ENCODE results near the gene EFNA5.

Gene EFNA5

DNA sequence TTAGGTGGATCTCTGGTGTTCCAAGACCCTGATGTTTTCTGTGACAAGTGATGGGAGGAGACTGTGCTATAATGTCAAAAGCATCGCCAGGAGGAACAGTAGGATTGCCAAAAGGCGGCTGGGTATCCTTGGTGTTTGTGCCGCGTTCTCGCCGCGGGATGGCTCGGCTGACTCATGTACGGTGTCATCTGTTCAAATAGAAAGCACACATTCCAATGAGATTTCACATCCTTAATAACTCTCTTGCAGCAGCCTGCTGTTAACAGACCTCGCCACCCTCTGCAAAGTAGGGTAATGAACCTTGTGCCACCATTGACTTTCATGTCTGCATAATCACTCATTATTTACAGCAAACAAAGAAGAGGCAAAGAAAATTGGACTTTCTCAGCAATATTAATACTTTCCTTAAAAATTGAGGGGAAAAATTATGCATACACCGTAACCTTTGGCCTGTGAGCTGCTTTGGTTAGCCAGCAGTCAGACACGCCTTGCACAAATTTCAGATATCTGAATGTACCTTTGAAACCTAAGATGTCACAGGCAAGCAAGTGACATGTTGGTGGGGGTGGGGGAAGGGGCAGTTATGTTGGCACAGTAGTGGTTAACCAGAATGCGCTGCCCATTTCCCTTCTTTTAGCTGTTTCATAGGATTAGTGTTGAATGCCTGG, 289.4 kb downstream of the EFNA5 start:
- peak; percentile 90 for DNase-seq

DNA sequence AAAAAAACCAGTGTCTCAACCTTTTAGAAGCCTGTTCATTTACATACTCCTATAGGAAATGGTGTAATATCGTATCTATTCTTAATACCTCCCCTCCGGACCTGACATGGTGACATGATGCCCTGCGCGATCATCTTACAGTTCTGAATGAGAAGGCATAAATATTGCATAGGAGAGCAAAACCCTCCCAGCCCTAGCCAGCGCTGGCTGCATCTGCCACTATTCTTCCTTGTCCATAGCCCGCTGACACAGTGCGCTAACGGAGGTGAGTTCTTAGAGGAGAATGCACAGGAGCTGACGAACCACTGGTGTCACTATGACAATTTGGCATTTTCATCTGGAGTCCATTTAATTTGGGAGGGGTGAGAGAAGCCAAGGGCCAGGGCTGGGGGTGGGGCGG, 290.1 kb downstream of the EFNA5 start:
- DNase-seq = no peak

DNA sequence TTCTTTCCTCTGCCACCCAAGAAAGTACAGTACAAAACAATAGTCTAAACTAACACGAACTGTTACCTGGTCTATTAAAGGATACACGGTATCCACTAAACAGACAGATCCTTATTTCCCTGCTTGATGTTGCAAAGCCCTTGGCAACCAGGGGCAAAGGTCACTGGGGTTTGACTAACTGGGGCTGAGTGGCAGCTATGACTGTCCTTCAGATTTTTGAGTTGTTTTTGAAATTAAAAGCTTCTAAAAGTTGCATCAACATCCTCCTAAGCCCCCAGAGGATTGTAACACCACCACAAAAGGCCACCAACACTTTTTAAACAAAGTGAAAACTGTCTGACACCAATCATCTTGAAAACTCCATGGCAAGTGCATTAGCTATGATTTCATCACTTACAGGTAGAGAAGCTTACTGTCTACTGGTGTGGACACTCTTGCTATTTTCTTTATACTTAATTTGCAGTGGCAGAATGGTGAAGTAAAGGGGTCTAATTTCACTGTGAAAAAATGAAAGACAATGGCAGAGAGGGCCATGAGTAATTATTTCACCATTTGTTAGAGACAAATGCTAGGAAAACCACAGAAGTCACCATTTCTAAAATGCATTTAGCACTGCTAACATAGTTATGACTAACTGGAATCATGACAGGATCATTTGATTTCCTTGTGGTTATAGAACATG, 292.4 kb downstream of the EFNA5 start:
- DNase-seq = no peak

DNA sequence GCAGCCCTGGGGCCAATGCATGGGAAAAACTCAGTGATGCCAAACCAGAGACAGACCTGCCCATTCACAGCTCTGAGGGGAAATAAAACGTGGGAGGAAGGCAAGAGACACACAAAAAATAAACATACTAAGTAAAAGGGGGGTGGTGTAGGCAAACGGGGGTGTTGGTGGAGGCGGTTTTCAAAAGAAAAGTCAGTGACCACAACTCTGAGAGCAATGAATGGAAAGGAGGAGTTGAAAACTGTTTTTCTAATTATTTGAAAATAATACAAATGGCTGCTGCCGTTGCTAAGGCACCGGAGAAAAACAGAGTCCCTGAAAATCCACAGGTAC, 293.5 kb downstream of the EFNA5 start:
- DNase-seq = no peak

DNA sequence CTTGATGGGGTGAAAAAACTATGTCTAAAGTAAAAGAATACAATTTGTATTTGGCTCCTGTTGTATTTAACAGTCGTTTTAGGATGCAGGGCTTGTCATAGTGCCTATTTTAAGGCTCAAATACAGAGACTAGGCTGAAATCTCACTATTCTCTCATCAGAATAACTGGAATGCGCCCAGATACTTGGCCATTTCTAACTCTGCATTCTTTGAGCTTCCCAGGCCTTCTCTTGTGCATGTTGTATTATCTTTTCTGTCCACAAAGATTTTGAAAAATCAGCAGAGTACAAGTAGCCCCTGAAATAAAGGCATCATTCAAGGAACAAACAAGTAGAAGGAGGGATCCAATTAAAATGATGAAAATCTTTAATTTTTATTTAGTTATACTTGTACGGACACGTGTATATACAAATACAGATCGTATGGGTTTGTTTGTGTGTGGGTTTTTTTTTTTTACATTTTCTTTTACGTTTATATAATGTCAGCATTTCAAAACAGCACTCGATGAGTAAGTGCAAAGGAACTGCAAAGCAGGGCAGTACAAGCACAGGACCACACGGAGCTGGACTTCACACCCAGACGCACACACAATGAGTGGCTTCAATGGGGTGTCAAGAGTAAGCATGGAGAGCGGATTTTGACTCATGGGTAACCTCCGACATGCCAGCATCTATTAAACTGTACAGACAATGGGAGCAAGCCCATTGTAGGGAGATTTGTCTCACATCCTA, 294.0 kb downstream of the EFNA5 start:
- no peak for DNase-seq

DNA sequence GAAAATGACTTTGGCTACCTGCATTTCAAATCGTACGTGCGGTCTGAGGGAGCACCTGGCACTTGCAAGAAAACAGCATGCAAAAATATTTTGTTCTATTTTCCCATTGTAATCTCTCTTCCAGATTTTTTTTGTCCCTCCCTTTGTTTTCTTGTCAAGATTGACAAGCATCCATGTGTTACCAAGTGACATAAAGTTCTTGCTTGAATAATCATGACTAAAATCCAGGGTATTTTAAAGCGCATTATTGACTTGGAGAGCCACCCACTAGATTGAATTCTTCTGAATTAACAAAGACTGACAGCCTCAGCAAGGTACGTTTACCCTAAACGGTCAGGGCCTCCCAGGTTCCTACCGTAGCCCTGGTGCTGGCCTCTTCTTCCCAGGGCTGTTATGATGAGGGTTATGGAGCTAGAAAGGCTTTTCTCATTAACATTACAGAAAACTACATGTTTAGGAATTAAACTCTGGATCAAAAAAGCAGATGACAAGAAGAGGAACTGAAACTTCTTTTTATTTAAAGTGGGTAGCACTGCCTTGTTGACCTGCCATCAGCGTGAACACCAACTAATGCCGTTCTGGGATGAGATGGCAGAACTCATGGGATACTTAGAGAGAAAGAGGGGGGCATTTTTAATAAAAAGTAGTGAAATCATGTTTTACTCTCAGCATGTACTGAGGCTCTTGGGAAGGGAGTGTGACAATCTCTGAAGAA, 297.0 kb downstream of the EFNA5 start:
- DNase-seq = no peak

DNA sequence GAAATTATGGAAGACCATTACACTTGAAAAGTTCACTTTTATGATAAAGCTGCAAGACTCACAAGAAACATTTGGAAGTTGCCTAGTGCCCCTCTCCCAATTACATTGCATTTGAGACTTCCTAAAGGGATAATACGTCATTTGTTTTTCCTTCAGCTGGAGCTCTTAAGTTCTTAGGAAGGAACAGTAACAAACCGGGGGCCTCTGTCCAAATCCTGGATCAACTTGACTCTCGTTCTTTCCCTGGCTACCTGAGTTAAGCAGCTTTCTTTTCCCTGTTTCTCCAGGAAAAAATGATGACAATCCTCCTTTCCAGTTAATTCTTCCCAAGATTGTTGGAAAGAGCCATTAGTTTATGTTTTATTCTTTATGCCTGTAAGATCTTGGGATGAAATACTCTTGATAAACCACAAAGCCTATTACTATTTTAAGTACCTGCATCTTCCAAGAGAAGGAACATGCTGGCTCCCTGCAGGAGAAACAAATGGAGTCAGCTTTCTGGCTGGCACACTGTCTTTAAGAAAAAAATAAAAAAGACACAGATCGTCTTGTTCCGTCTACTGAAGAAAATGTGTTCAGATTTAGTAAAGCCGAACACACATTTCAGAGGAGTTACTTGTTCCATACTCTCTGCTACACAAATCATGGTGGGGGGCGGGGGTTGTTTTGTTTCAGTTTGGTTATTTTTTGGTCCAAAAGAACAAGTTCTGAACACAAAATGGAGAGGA, 297.9 kb downstream of the EFNA5 start:
- no peak for DNase-seq

DNA sequence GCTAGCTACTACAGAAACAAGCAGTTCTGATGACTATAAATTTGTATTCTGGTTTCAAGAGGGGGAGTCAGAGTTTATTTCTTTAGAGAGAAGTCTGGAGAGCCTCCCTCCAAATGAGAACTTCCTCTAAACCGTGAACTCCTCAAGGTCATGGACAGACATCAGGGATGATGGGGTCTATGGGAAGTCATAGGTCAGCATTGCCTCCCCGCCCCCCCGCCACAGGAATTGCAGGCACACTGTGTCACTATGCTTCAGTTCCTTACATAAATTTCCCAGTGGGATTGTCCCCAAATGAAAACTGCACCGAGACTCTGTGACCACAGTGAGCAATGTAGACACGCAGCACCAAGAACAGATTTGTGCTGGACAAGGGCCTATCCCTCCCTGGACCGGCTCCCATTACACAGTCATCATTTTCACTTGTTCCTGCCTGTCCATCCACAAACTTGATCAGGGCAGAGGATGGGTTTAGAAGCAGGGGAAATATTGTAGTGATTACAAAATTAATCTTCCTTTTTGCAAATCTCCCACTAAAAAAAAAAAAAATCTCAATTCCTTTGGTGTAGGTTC, 300.3 kb downstream of the EFNA5 start:
- DNase-seq = no peak

DNA sequence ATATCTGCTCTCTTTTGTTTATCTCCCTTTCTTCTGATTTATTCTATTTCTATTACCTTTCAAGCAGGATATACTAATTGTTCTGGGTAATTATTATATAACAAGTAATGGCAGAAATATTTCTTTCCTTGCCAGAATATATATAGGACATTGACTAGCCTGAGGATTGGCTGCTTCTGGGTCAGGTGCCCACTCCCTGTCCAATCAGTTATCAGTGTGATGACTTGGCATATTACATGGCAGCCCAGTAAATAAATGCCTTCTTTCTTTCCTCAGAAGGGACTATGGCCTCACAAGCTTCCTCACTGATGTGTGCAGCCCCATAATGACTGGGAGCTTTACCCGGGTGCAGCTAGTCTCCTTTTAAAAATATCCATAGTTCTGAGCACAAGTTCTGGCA, 301.1 kb downstream of the EFNA5 start:
- DNase-seq = no peak

DNA sequence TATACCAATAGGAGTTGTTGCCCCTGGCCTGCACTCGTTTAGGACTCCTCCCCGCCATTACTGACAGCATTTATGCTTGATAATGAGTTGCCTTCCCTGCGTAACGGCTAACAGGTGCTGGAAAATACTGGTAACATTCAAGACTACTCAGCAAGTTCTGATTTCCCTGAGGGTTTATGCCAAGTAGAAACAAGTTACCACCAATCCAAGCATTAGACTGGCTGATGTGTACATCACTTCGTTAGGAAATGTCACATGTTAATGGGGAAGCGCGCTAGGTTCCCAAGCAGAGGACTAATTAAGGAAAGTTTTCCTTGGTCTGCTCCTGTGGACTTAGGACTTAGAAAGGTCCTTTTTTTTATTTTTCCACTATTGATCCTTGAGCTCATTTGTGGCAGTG, 302.1 kb downstream of the EFNA5 start:
- DNase-seq = no peak

DNA sequence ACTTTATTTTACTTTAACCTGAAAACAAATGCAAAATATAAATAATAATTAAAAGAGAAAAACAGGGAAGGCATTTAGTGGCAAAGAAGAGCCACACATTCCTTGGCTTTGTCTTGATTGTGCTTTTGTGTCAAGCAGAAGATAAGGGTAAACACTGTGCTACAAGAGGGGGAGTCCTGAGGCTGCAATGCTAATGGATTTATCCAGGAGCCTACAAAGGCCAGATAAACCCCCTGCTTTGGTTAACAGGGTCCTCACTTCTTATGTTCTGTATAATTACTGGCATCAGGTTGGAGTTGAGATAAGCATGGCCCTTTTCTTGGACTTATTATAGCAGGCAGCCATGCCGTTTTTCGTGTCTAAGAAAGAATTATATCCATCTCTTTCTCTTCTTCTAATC, 302.8 kb downstream of the EFNA5 start:
- DNase-seq = no peak

DNA sequence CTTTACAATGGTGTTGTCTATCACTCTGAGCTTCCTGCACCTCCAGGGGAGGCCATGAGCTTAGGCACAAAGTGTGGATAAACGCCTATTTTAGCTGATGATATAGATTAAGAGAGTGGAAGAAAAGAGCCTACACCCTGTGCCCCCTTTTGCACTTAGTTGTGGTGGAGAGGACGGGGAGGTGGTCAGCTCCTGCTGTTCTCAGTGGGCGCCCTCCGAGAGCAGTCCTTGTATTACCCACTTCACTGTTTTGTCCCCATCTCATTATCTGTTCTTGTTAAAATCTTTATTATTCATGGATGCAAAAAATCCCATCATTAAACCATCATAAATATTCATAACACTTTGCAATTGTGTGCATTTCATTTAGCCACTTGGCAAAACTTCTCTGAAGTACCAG, 303.3 kb downstream of the EFNA5 start:
- DNase-seq = no peak

DNA sequence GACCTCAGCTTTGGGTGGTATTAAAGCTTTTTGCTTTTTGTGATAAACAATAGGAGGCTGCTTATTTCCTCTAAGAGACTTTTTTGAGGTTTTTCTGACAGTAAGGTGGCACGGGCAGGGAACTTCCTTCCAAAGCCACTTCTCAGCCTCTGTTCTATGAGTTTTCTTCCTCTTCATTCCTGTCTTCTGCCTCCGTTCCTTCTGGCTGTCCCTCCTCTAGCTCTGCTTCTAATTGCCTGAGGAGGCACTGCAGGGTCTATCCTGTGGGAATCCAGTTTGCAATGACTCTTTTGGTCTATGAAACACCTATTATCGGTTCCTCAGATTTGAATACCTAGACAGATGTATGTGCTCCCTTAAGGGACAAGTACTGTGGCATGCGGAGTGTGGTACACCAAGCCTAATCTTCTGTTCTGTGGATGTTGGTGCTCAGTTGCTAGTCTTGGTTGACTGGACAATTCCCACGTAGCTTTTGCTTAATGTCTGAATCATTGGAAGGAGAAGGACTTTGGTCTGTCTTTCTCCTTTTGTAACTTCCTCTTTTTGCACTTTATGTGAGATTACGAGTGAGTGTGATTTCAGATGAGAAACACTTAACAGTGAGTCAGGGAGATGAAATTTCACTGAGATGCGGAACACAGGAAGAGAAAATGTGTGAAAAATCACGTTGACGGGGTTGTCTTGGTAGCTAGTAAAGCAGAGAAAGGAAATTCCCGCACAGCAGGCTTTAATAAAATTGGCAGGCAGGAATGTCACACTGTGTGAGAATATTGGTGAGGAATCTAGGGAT, 305.2 kb downstream of the EFNA5 start:
- DNase-seq = peak; percentile 37

DNA sequence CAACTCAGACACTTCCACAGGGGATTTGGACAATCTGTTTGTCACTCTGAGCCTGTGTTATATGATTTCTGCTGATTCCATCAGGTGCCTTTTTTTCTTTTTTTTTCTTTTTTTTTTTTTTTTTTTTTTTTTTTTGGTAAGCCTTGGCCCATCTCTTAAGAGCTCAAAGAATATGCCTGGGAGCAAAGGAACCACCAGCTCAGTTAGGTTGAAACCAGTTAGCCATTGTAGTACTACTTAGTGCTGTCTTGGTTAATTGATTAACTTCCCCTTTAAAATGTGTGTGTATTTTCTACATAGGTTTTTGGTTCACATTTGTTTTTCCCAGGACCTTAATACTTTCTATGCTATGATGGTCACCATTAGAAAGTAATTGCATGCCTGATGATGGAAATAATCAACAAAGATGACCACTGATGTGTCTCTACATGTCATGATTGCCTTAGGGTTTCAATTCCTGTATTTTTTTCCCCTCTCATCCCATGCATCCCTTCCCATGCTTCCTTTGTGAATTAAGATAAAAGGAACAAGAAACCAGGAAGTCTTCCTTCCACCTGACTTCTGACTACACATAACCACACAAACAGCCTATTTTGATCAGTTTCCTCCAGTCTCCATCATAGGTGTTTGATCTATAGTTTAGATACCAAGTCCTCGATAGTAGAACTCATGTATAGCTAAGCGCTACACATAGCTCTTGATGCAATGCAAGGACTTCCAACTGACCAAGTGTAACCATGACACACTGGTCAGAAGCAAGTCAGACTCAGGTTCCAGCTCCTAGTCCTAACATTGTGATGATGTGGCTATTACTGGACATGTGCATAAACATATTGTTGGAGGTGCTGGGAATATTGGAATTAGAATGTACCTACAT, 306.1 kb downstream of the EFNA5 start:
- DNase-seq = no peak

DNA sequence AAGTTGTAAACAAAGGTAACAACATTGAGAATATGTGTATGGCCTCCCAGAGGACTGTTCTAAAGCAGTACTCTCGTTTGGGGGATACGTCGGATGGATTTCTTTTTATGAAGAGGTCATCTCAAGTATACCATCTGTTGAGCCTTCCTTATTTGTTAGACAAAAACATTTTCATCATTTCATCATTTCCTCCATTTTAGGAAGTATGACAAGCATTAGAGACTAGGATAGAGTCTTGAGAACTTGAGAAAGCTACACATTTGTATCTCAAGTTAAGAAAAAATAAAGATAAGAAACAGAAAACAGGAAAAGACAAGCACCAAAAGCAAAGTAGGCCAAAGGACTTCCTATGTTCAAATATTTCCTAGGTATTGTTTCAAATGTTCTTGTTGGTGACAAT, 307.0 kb downstream of the EFNA5 start:
- no peak for DNase-seq

DNA sequence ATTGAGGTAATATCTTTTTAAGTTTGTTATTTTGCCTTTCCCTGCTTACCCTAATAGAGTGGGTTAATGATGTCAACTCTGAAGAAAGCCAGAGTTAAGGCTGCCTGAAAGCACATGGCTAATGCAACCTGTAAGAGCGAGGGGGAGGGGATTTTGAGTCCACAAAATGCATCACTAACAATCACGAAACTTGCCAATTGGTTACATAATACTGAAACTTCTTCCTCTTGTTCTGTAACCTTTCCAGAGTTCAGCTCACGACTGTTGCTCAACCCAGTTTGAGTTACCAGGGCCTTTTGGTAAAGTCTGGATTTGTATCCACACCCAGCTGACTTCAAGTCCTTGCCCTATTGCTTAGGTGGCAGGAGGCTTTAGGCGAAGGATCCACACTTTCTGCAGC, 308.8 kb downstream of the EFNA5 start:
- peak; percentile 46 for DNase-seq

DNA sequence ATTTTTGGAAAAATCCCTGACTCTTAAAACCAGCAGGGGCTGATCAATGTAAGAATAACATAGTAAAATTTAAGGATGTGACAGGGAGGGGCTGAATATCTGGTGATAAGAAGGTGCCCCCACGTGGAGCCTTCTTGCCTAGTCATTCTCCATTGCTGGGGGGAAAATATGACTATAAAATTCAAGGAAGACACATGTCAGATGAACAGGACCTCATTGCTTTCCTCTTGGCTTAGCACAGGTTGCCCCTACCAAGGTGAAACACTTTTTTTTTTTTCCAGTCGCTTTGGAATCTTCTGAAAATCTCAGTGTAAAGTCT, 310.9 kb downstream of the EFNA5 start:
- DNase-seq = no peak

DNA sequence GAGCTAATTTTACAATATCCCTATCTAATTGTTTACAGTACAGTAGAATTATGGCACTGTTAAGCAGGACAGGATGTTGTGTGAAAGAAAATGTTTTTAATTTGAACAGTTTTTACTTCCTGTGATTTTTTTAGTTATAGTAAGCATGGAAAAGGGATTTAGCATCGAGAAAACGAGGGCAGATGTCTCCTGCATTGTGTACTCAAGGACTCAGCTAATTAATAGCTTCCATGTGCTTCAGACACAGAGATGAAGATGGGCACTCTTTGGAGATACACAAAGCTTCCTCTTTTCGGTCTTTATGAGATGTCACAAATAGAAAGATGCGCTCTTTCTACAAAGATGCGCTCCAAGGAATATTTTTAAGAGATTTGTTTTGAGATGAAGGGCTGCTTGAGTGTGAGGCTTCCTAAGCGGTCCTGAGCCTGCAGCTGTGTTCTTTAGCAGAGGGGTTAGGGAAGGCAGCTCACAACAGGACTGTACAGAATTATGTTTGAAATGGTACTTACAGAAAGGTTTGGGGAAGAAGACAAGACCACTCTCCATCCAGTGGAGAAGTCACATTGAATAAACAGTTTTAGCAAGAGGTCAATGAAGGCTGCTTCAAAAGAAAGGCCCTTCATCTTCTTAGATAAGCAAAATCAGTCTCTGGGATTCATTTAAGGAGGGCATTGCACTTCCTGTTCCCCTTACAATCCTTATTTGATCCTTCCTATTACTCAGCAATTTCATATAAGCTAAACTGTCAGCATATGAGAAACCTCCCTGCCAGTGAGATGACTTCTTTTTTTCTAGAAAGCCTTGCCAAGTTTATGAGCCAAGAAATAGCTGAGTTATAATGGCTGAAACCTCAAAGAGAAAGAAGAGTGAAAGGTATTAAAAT, 311.5 kb downstream of the EFNA5 start:
- peak; percentile 34 for DNase-seq

DNA sequence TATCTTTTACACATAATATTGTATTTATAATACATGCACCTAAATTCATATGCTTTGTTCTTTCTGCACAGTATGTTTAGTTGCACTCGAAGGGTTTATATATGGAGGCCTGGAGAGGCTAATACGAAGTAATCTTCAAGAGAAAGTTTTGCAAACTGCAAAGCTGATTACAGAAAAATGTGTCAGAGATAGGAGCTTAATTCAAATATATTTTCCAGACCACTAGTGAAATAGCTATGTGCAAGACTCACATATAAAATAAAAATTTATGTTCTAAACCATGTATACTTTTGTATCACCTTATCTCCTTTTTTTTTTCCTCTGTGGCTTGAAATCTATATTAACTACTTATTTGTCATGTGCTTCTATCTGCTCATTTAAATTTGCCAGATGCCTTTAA, 313.8 kb downstream of the EFNA5 start:
- no peak for DNase-seq

DNA sequence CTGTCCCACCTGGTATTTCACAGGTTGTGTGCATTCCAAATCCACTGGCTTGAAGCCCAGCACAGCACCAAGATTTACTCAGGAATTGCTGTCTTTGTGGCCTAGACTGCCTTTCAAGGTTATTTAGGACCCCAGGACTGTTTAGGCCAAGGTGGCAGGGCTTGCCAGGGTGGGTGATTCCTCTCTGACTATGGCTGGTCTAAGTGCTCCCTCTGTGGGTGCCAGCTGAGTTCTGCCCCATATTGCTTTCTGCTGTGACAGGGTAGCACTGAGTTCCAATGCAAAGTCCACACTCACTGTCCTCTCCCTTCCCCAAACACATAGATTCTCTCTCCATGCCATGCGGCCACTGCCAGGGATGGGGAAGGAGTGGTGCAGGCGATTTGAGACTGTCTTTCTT, 318.2 kb downstream of the EFNA5 start:
- DNase-seq = no peak
